HG03575 (cell line): ENCODE results near the gene MMAA.
"Not testable (repeated sequence)": the region's sequence is repeated elsewhere in the genome, so short reads cannot be mapped to it uniquely, and the experiment has no call there.

Experiments used
- ATAC-seq: cut with Tn5 transposase; IDR thresholded peaks from one replicate; pipeline ENCODE4 v1.9.1; 2021; ENCODE audit not compliant: unreplicated experiment, insufficient number of reproducible peaks, low FRiP score; ENCODE audit errors: extremely low read depth

The MMAA gene

GRCh38 chr4:145625677-145626622 is 6.8 kb downstream of the MMAA start:
- ATAC-seq, result no peak

GRCh38 chr4:145626623-145626982 is 7.4 kb downstream of the MMAA start:
- ATAC-seq, result no peak

DNA sequence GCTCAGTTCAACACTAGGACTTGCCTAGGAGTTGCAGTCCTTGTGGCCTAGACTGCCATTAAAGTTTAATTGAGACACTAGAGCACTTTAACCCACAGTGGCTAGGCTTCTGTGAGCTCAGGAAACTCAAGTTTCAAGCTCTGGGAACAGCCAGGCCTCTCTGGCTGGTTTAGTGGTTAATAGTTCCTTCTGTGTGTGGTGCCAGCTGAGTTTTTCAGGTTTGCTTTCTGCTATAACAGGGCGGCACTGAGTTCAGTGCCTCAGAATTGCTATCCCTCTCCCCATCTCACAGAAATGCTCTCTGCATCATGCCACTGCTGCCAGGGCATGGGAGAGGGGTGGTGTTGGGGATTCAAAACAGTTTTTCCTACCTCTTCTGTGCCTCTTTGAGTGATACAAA is 15.9 kb downstream of the MMAA start:
- no peak for ATAC-seq

GRCh38 chr4:145635630-145636029 is 16.4 kb downstream of the MMAA start:
- no peak for ATAC-seq

DNA sequence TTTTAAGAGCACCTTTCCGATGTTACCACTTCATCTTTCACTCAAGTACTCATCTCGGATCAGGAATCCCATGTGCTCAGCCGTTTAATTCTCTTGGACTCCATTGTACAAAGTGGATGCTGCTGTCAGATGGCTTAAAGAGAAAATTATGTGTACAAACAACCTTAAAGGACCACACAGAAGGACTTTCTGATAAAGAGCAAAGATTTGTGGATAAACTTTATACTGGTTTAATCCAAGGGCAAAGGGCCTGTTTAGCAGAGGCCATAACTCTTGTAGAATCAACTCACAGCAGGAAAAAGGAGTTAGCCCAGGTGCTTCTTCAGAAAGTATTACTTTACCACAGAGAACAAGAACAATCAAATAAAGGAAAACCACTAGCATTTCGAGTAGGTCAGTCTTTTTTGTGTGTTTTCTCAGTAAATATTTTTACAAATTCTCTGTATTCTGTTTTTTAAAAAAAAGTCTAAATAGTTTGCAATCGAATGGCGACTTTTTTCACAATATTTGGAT is 20.1 kb downstream of the MMAA start:
- no peak for ATAC-seq

GRCh38 chr4:145640236-145640635 is 21.1 kb downstream of the MMAA start:
- ATAC-seq, result not testable (repeated sequence)

- no peak for ATAC-seq
Measured at GRCh38 chr4:145643295-145643694, 24.1 kb downstream of the MMAA start.

- no peak for ATAC-seq
Measured at GRCh38 chr4:145644699-145645098, 25.5 kb downstream of the MMAA start.

GRCh38 chr4:145656156-145656555 is 37.0 kb downstream of the MMAA start:
- no peak for ATAC-seq

DNA sequence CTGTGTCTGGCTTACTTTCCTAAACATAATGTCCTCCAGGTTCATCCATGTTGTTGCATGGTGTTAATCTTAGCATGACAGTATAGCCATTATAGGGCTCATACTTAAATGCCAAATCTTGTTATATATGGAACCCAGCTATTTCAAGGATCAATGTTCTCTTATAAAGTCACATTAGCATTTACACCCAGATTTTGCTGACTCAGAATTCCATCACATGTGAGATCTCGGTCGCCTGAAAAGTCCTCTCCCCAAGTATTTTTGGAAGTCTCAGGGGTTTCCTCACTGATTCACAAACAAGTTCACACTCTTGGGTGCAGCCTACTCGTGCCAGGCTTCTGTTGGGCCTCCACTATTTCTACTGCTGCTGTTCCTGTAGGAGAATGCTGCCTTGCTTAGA is 40.9 kb downstream of the MMAA start:
- no peak for ATAC-seq

GRCh38 chr4:145663194-145663593 is 44.0 kb downstream of the MMAA start:
- no peak for ATAC-seq

DNA sequence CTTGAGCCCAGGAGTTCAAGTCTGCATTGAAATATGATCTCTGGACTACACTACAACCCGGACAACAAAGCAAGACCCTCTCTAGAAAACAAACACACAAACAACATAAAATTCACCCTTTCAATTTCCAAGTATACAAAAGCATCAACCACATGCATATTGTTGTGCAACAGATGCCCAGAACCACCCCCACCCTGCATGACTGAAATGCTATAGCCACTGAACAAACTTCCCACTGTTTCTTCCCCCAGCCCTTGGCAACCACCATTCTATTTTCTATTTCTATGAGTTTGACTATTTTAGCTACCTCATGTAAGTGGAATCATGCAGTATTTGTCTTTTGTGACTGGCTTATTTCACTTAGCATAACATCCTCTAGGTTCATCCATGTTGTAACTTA is 46.6 kb downstream of the MMAA start:
- no peak for ATAC-seq

DNA sequence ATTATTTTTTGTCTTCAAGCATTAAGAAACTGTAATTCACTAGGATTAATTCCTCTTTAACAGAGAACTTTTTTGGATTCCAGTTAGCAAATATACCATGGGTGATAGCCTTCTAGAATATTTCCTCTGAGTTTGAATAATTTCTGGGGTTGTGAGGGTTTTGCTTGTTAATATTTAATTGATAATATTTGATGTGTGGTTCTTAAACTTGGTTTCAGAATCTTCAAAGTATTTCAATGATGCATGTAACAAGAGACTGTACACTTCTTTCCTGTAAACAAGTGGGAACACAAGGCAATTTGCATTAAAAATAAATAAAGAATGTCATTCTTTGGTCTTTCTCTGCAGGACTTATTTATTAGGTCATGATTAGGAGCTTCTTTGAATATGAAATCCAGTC is 51.2 kb downstream of the MMAA start:
- ATAC-seq, result no peak

GRCh38 chr4:145679520-145679919 is 60.3 kb downstream of the MMAA start:
- no peak for ATAC-seq

GRCh38 chr4:145679991-145680455 is 60.8 kb downstream of the MMAA start, which contains the start of gene C4orf51:
Gene C4orf51 (plus strand): TSS chr4:145680146. CDS start chr4:145680204, 58 bp downstream.
- ATAC-seq, result no peak

GRCh38 chr4:145680902-145681301 is 61.7 kb downstream of the MMAA start:
- ATAC-seq, result no peak

GRCh38 chr4:145681518-145681917 is 62.3 kb downstream of the MMAA start:
- no peak for ATAC-seq

DNA sequence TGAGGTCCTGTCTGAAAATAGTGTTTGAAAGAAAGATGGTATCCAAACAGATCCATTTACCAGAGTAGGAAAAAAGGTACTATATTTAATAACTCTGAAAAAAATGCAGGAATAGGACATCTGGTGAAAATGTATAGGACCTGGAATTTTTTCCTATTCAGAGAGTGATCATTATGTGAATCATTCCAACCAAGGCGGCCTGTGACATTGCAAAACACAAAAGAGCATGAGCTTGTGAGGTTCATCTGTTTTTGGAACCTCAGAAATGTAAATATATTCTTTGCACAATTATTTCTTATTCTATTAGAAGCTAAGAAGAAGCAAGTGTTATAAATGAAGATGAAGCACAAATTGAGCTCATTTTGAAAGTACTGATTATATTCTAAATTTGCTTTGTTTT is 62.8 kb downstream of the MMAA start:
- ATAC-seq, result no peak

GRCh38 chr4:145686991-145687390 is 67.8 kb downstream of the MMAA start:
- no peak for ATAC-seq

DNA sequence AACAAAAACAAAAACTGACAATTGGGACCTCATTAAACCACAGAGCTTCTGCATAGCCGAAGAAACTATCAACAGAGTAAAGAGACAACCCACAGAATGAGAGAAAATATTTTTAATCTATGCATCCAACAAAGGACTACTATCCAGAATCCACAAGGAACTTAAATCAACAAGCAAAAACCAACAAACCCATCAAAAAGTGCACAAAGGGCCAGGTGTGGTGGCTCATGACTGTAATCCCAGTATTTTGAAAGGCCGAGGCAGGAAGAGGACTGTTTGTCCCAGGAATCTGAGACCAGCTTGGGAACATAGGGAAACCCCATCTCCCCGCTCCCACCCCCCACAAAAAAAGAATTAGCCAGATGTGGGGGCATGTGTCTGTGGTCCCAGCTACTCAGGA is 71.4 kb downstream of the MMAA start:
- ATAC-seq, result no peak
